Keratinocyte (primary cell): ENCODE data around the gene ISM1.

ENCODE experiments used
- EZH2 ChIP-seq: IDR thresholded peaks from one replicate; pipeline ENCODE4 v1.6.1; 2012; ENCODE audit warnings: inconsistent platforms, mild to moderate bottlenecking, low read length, moderate library complexity
- TF ChIP-seq, protein P1 (sequence below), 3 experiments: IDR thresholded peaks in 1 of 3; conservative IDR thresholded peaks in 1 of 3; optimal IDR thresholded peaks in 1 of 3; 2 replicates in 2 of 3; 3 replicates in 1 of 3; pipeline versions ENCODE3 to v1.5.1; 2011; ENCODE audit warnings: low read length in 3 of 3, mild to moderate bottlenecking in 3 of 3, moderate library complexity in 2 of 3, control low read depth in 1 of 3, inconsistent platforms in 1 of 3; ENCODE audit not compliant: insufficient read depth in 2 of 3; ENCODE audit errors: extremely low read depth in 1 of 3

DNA sequence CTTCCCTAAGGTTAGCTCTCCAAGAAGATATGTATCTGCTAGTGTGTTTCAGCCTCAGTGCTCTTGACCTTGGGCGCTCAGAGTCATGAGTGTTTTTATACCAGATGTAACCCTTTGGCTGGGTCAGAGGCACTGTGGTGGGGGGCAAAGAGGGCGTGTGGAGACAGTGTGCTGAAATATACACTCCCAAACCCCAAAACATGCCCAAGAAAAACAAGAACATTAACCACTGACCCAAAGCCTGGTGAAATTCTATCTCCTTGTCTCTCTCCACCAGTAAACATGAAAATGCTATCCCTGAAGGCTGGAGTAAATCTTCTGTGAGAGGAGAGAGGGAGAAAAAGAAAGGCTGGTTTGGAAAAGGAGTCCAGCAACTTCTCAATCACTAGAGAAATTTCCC is 47.9 kb downstream of the ISM1 start:
- TF ChIP-seq EZH2 = no peak
- TF ChIP-seq, protein P1, sequence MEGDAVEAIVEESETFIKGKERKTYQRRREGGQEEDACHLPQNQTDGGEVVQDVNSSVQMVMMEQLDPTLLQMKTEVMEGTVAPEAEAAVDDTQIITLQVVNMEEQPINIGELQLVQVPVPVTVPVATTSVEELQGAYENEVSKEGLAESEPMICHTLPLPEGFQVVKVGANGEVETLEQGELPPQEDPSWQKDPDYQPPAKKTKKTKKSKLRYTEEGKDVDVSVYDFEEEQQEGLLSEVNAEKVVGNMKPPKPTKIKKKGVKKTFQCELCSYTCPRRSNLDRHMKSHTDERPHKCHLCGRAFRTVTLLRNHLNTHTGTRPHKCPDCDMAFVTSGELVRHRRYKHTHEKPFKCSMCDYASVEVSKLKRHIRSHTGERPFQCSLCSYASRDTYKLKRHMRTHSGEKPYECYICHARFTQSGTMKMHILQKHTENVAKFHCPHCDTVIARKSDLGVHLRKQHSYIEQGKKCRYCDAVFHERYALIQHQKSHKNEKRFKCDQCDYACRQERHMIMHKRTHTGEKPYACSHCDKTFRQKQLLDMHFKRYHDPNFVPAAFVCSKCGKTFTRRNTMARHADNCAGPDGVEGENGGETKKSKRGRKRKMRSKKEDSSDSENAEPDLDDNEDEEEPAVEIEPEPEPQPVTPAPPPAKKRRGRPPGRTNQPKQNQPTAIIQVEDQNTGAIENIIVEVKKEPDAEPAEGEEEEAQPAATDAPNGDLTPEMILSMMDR (optimal IDR thresholded peaks at IDR 0.05 in 1 of 3, IDR thresholded peaks at IDR 0.05 in 1 of 3, conservative IDR thresholded peaks at IDR 0.05 in 1 of 3; ENCODE audit: extremely low read depth in 1 of 3, insufficient read depth in 2 of 3, low read length in 3 of 3) = no peak
